Measurements from ENCODE around the gene TCEAL4. TPM values are rescaled to one million over a fixed set of nuclear protein-coding genes. Genes with fewer than 3 reads are reported as not detected.

Gene TCEAL4
- total and polyA plus RNA-seq, 2 of the 13 experiments (the other 11 are each of a cell fraction or from before 2014, with no cell fraction given) = 12.6 to 31.0 TPM

DNA sequence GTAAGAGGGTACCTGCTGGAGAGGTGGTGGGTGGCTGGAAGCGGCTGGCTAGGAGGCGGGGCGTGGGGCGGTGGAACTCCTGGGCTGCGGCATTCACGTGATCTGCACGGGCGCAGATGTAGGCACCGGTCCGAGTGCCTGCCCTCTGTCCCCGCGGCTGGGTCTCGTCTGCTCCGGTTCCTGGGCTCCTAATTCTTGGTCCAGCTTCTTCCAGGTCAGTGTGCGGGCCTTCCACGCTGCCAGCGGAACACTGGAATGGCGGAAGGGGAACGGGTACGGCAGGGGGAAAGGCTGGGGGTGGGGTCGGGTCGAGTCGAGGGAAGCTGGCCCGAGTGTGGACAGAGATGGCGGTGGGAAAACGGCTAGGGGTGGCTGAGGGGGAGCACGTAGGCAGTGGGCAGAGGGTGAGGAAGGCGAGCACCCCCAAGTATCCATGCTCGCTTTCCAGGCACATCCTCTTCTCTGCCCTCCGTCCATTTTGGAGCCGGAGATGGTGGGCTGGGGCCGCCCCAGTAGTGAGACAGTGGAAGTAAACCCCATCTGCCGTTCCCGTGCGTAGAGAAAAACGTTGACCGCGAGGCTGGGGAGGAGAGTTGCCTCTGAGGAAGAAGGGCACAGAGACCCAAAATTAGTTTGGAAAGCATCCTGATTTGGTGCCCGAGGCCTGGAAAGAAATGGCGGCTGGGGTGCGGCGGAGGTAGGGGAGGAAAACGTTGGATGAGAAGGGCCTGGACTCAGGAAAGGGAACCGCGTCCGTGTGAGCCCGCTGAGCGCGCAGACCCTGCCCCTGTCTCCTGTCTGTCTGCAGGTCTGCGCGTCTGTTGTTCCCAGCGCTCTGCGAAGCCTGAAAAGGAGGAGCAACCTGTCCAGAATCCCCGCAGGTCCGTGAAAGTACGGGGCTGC lies at the start of gene TCEAL4 (continued):
- TF ChIP-seq, protein P1, sequence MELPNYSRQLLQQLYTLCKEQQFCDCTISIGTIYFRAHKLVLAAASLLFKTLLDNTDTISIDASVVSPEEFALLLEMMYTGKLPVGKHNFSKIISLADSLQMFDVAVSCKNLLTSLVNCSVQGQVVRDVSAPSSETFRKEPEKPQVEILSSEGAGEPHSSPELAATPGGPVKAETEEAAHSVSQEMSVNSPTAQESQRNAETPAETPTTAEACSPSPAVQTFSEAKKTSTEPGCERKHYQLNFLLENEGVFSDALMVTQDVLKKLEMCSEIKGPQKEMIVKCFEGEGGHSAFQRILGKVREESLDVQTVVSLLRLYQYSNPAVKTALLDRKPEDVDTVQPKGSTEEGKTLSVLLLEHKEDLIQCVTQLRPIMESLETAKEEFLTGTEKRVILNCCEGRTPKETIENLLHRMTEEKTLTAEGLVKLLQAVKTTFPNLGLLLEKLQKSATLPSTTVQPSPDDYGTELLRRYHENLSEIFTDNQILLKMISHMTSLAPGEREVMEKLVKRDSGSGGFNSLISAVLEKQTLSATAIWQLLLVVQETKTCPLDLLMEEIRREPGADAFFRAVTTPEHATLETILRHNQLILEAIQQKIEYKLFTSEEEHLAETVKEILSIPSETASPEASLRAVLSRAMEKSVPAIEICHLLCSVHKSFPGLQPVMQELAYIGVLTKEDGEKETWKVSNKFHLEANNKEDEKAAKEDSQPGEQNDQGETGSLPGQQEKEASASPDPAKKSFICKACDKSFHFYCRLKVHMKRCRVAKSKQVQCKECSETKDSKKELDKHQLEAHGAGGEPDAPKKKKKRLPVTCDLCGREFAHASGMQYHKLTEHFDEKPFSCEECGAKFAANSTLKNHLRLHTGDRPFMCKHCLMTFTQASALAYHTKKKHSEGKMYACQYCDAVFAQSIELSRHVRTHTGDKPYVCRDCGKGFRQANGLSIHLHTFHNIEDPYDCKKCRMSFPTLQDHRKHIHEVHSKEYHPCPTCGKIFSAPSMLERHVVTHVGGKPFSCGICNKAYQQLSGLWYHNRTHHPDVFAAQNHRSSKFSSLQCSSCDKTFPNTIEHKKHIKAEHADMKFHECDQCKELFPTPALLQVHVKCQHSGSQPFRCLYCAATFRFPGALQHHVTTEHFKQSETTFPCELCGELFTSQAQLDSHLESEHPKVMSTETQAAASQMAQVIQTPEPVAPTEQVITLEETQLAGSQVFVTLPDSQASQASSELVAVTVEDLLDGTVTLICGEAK (IDR thresholded peaks at IDR 0.05) = no peak
- TF ChIP-seq, protein P1 (CRISPR knock-in tag; IDR thresholded peaks at IDR 0.05) = no peak
- TF ChIP-seq ZNF615 (CRISPR knock-in tag; IDR thresholded peaks at IDR 0.05; ENCODE audit: borderline replicate concordance) (no peak), CHD2 (IDR thresholded peaks at IDR 0.05; ENCODE audit: low read depth, low read length) (no peak), TOPORS (CRISPR knock-in tag; IDR thresholded peaks at IDR 0.05) (no peak), ATF7-NPFF (CRISPR knock-in tag; IDR thresholded peaks at IDR 0.05; ENCODE audit: low read depth) (no peak), ZNF143 (CRISPR knock-in tag; IDR thresholded peaks at IDR 0.05) (no peak), NR2C2 (CRISPR knock-in tag; IDR thresholded peaks at IDR 0.05; ENCODE audit: borderline replicate concordance) (no peak), HHEX (CRISPR knock-in tag; IDR thresholded peaks at IDR 0.05) (no peak), EHMT2 (IDR thresholded peaks at IDR 0.05; ENCODE audit: borderline replicate concordance, low read depth, low read length) (no peak), MAF1 (CRISPR knock-in tag; IDR thresholded peaks at IDR 0.05; ENCODE audit: borderline replicate concordance) (no peak)
- TF ChIP-seq, protein P2, sequence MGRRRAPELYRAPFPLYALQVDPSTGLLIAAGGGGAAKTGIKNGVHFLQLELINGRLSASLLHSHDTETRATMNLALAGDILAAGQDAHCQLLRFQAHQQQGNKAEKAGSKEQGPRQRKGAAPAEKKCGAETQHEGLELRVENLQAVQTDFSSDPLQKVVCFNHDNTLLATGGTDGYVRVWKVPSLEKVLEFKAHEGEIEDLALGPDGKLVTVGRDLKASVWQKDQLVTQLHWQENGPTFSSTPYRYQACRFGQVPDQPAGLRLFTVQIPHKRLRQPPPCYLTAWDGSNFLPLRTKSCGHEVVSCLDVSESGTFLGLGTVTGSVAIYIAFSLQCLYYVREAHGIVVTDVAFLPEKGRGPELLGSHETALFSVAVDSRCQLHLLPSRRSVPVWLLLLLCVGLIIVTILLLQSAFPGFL (CRISPR knock-in tag; IDR thresholded peaks at IDR 0.05) = no peak
- TF ChIP-seq, protein P3, sequence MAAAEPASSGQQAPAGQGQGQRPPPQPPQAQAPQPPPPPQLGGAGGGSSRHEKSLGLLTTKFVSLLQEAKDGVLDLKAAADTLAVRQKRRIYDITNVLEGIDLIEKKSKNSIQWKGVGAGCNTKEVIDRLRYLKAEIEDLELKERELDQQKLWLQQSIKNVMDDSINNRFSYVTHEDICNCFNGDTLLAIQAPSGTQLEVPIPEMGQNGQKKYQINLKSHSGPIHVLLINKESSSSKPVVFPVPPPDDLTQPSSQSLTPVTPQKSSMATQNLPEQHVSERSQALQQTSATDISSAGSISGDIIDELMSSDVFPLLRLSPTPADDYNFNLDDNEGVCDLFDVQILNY (CRISPR knock-in tag; conservative IDR thresholded peaks at IDR 0.05) = no peak
- TF ChIP-seq, protein P4, sequence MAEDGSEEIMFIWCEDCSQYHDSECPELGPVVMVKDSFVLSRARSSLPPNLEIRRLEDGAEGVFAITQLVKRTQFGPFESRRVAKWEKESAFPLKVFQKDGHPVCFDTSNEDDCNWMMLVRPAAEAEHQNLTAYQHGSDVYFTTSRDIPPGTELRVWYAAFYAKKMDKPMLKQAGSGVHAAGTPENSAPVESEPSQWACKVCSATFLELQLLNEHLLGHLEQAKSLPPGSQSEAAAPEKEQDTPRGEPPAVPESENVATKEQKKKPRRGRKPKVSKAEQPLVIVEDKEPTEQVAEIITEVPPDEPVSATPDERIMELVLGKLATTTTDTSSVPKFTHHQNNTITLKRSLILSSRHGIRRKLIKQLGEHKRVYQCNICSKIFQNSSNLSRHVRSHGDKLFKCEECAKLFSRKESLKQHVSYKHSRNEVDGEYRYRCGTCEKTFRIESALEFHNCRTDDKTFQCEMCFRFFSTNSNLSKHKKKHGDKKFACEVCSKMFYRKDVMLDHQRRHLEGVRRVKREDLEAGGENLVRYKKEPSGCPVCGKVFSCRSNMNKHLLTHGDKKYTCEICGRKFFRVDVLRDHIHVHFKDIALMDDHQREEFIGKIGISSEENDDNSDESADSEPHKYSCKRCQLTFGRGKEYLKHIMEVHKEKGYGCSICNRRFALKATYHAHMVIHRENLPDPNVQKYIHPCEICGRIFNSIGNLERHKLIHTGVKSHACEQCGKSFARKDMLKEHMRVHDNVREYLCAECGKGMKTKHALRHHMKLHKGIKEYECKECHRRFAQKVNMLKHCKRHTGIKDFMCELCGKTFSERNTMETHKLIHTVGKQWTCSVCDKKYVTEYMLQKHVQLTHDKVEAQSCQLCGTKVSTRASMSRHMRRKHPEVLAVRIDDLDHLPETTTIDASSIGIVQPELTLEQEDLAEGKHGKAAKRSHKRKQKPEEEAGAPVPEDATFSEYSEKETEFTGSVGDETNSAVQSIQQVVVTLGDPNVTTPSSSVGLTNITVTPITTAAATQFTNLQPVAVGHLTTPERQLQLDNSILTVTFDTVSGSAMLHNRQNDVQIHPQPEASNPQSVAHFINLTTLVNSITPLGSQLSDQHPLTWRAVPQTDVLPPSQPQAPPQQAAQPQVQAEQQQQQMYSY (CRISPR knock-in tag; IDR thresholded peaks at IDR 0.05) = no peak

Data from HepG2 (cell line).